ENCODE results near the gene GDF7. TPM values are rescaled to one million over a fixed set of nuclear protein-coding genes. Genes with fewer than 3 reads are reported as not detected.
A peak's percentile ranks its signal among the peaks of the same experiment; 100 is the strongest.

Gene GDF7
- total and polyA plus RNA-seq, 2 of the 8 experiments (the other 6 are each of a cell fraction or from before 2014, with no cell fraction given), result 0.04 to 0.06 TPM

DNA sequence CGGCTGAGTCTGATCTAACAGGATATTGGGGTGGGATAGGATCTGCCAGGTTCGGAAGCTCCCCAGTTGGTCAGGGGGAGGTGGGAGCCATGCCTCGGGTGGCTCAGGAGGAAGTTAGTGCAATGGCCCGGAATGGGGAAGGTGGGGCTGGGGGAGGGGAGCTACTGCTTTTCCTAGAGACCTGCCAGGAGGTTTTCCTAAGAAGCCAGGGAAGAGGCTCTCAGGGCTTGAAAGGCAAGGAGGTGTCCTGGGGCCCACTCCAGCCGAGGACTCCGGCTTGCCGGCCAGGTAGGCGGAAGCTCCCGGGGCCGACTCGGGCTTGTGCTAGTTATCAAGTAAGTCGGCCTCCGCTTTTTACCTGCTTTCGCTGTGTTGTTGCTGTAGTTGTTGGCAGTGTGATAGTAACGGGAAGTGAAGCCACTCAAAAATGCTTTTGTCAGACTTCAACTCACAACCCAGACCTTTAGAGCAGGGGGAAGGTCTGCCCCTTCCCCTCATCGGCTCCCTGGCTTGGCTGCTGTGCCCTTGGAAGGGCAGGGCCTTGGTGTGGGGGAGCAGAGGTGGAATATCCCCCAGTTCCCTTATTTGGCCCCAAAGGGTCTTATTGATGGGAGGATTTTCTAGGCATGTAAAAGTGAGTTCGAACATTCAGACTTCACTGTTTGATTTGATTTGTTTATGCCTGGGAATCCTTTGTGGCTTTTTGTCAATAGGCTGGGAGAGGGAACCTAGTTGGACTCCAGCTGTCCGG, 5.4 kb downstream of the GDF7 start:
- TF ChIP-seq POLR2A (IDR thresholded peaks at IDR 0.05; ENCODE audit: control extremely low read depth in 1 of 2, low read depth in 2 of 2, low read length in 2 of 2), result no peak
- no peak for TF ChIP-seq CTBP2 (IDR thresholded peaks at IDR 0.05; ENCODE audit: borderline replicate concordance, insufficient read depth, insufficient read length, low read length)
- TF ChIP-seq, protein P1, sequence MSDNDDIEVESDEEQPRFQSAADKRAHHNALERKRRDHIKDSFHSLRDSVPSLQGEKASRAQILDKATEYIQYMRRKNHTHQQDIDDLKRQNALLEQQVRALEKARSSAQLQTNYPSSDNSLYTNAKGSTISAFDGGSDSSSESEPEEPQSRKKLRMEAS (IDR thresholded peaks at IDR 0.05), result 0 out of 2 replicates have a peak, but pooled peaks have one; percentile 10
- peak; percentile 36; the same call in 1 of the 2 replicates for TF ChIP-seq EGR1 (IDR thresholded peaks at IDR 0.05; ENCODE audit: borderline replicate concordance, low read depth, low read length)
- TF ChIP-seq, protein P2, sequence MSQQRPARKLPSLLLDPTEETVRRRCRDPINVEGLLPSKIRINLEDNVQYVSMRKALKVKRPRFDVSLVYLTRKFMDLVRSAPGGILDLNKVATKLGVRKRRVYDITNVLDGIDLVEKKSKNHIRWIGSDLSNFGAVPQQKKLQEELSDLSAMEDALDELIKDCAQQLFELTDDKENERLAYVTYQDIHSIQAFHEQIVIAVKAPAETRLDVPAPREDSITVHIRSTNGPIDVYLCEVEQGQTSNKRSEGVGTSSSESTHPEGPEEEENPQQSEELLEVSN (IDR thresholded peaks at IDR 0.05), result 0 out of 2 replicates have a peak, but pooled peaks have one; percentile 38
- TF ChIP-seq GTF2F1 (IDR thresholded peaks at IDR 0.05; ENCODE audit: borderline replicate concordance, low read depth, low read length), result no peak
- TF ChIP-seq ASH2L (IDR thresholded peaks at IDR 0.05; ENCODE audit: low read length), result peak; percentile 42
- H2BK20ac ChIP-seq (ENCODE audit: low read length), result no peak overlapping the region
- H3K4me3 ChIP-seq (ENCODE audit: extremely low read depth in 1 of 4, insufficient read depth in 2 of 4, low read depth in 3 of 4, low read length in 4 of 4), result peak overlapping the region in 2 of 4 experiments; percentile 10 to 35; a peak in 4 of 8 replicates

More for the DNA sequence above, 5.4 kb downstream of the GDF7 start:
- Histone ChIP-seq H3K4me1 (replicated peaks in 1 of 4; ENCODE audit: control insufficient read depth in 3 of 4, insufficient read depth in 4 of 4, low read length in 3 of 4) (peaks cover 9 to 41% (median 21%) of the 10 kb centered on the region in 4 experiments), H3K27me3 (replicated peaks in 1 of 4; ENCODE audit: control insufficient read depth in 3 of 4, extremely low read depth in 1 of 4, insufficient read depth in 3 of 4, low read length in 3 of 4) (peaks cover 43 to 77% (median 67%) of the 10 kb centered on the region in 4 experiments), H3K14ac (ENCODE audit: insufficient read length) (no peak overlapping the region), H2BK120ac (replicated peaks; ENCODE audit: low read depth, low read length) (no peak overlapping the region), H3K9me3 (ENCODE audit: insufficient read depth in 2 of 2, low read depth in 1 of 2, low read length in 1 of 2) (no peaks in the 10 kb centered on the region; a peak in 1 of 4 replicates), H2AFZ (ENCODE audit: low read length) (no peak overlapping the region), H3K9ac (replicated peaks in 1 of 4; ENCODE audit: extremely low read depth in 1 of 4, low read depth in 3 of 4, low read length in 3 of 4) (no peak overlapping the region), H4K8ac (ENCODE audit: extremely low read depth, insufficient read depth, low read length) (peak overlapping the region; percentile 43; the same call in 1 of the 2 replicates), H3K18ac (ENCODE audit: extremely low read depth, low read length) (peak overlapping the region; percentile 60), H3K27ac (ENCODE audit: low read depth, low read length) (no peak overlapping the region), H4K5ac (ENCODE audit: insufficient read length, low read depth, low read length) (no peak overlapping the region), H3K23ac (ENCODE audit: insufficient read length) (no peak overlapping the region), H3K4me2 (ENCODE audit: insufficient read depth in 1 of 2, low read depth in 2 of 2, low read length in 2 of 2) (peak overlapping the region; percentile 59 to 76), H3K23me2 (ENCODE audit: low read depth, low read length) (peaks cover 4% of the 10 kb centered on the region; the same call in 1 of the 2 replicates), H4K20me1 (replicated peaks in 1 of 2; ENCODE audit: control insufficient read depth in 1 of 2, insufficient read depth in 2 of 2, low read length in 2 of 2) (peaks cover 6 to 7% of the 10 kb centered on the region in 2 experiments), H3K56ac (replicated peaks; ENCODE audit: insufficient read length, low read depth, low read length) (no peak overlapping the region), H4K91ac (replicated peaks; ENCODE audit: insufficient read length, low read length) (no peak overlapping the region), H3K4ac (replicated peaks; ENCODE audit: insufficient read length, low read depth, low read length) (no peak overlapping the region), H3K79me1 (ENCODE audit: low read depth, low read length) (no peaks in the 10 kb centered on the region), H2AK5ac (ENCODE audit: low read depth, low read length) (no peak overlapping the region), H2BK5ac (ENCODE audit: low read depth, low read length) (peak overlapping the region; percentile 20; the same call in 1 of the 2 replicates), H3K79me2 (ENCODE audit: control insufficient read depth in 1 of 2, insufficient read depth in 2 of 2, low read length in 2 of 2) (no peaks in the 10 kb centered on the region), H3K36me3 (ENCODE audit: control insufficient read depth in 2 of 4, insufficient read depth in 4 of 4, low read length in 3 of 4) (peaks cover 0 to 5% (median 0%) of the 10 kb centered on the region in 4 experiments; a peak in 1 of 8 replicates), H2BK15ac (ENCODE audit: low read length) (no peak overlapping the region), H2BK12ac (ENCODE audit: low read depth, low read length) (no peak overlapping the region)
- no peak for FAIRE-seq
- WGBS, 2 experiments (ENCODE audit: extremely low coverage in 1 of 2, insufficient coverage in 1 of 2, insufficient read length in 1 of 2, insufficient replicate concordance in 2 of 2, low coverage in 1 of 2, low lambda C conversion rate in 2 of 2, missing lambda C conversion rate in 1 of 2), result 25% methylated on average over 17 of the region's 18 CpGs; no CpG with 5 or more reads in 1 of the 2 experiments
- CTCF ChIA-PET (ENCODE audit: partially characterized antibody), result interaction anchor here (1.1 to 8.7 kb wide), 3 partner anchors 9 to 18 kb away, joined by 5 to 266 read pairs (median 29); partner anchors contain the start of gene GDF7
- POLR2A ChIA-PET (ENCODE audit: partially characterized antibody), result interaction anchor here (0.7 to 2.3 kb wide), 2 partner anchors 11 to 21 kb away, joined by 3 to 6 read pairs; partner anchors contain the start of gene HS1BP3
- DNase-seq (ENCODE audit: low read depth in 1 of 2, low spot score in 2 of 2), result peak in 1 of 2 experiments; percentile 70

All from H1 (cell line).